Ovary (tissue), 3 donors: ENCODE data around the gene PBXIP1.

Source experiments
- EP300 ChIP-seq: sonication (generic); formaldehyde crosslinking; IDR thresholded peaks from one replicate; pipeline ENCODE4 v1.6.1; 2017; ENCODE audit warnings: antibody characterized with exemption
- POLR2A ChIP-seq: fragments of 450-650 bp; IDR thresholded peaks from one replicate; pipeline ENCODE4 v1.6.1; 2017; ENCODE audit warnings: antibody characterized with exemption, mild to moderate bottlenecking, moderate library complexity
- TF ChIP-seq, protein P1 (sequence below), 3 donors: fragments of 450-650 bp in 2 of 3; fragments of 200-600 bp in 1 of 3; IDR thresholded peaks; one replicate each; pipeline versions ENCODE4 v1.5.1 to v1.8.0; 2016 to 2022; ENCODE audit warnings: antibody characterized with exemption in 3 of 3, mild to moderate bottlenecking in 1 of 3
- donor health status: DM: no; HTN: no; CAD: no.

DNA sequence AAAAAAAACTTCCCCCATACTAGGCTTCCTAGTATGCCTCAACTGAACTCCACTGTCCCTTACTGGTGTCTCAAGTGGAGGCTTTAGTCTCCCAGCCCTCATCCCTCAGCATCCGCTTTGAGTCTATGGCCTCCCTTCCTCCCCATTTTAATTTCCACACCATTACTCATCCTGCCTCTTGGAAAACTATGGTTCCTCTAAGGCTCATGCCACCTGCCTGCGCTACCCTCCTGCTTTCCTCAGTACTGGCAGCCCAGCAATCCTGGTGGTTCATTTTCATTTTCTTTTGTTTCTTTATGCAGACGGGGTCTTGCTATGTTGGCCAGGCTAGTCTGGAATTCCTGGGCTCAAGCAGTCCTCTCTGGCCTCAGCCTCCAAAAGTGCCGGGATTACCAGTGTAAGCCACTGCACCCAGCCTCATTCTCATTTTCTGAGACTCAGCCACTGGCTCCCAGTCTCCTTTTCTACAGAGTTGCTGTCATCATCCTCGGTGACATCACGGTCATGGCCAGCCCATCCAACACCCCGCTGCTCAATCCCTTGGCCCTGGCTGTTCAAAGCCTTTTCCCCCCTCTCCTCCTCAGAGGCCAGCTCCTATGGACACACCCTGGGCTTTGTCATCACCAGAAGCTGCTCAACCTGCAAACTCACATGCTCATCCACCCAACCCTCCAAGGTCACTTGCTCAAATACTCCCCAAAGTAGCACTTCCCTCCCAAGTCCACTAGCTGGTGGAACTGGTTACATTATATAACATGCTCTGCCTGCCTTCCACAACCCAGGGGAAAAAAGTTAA lies 17.1 kb downstream of the PBXIP1 start:
- TF ChIP-seq POLR2A (no peak), EP300 (no peak)
- TF ChIP-seq, protein P1, sequence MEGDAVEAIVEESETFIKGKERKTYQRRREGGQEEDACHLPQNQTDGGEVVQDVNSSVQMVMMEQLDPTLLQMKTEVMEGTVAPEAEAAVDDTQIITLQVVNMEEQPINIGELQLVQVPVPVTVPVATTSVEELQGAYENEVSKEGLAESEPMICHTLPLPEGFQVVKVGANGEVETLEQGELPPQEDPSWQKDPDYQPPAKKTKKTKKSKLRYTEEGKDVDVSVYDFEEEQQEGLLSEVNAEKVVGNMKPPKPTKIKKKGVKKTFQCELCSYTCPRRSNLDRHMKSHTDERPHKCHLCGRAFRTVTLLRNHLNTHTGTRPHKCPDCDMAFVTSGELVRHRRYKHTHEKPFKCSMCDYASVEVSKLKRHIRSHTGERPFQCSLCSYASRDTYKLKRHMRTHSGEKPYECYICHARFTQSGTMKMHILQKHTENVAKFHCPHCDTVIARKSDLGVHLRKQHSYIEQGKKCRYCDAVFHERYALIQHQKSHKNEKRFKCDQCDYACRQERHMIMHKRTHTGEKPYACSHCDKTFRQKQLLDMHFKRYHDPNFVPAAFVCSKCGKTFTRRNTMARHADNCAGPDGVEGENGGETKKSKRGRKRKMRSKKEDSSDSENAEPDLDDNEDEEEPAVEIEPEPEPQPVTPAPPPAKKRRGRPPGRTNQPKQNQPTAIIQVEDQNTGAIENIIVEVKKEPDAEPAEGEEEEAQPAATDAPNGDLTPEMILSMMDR (IDR thresholded peaks at IDR 0.05), result no peak
